Measurements from ENCODE around the gene VPS9D1. TPM values are rescaled to one million over a fixed set of nuclear protein-coding genes. Genes with fewer than 3 reads are reported as not detected.
"Not testable (repeated sequence)": the region's sequence is repeated elsewhere in the genome, so short reads cannot be mapped to it uniquely, and the experiment has no call there.

Gene VPS9D1
- total RNA-seq, 1 donor from 2014 or later: 17.7 TPM

GRCh38 chr16:89693931-89694783, 26.5 kb downstream of the VPS9D1 start:
- DNase-seq (ENCODE audit: low spot score): no peak

- no peak for DNase-seq (ENCODE audit: low spot score)
Observed at GRCh38 chr16:89693289-89693731, 27.4 kb downstream of the VPS9D1 start.

- no peak for DNase-seq (ENCODE audit: low spot score)
Observed at GRCh38 chr16:89691986-89692569, 28.6 kb downstream of the VPS9D1 start.

- no peak for DNase-seq (ENCODE audit: low spot score)
Observed at GRCh38 chr16:89691231-89691985, 29.3 kb downstream of the VPS9D1 start.

GRCh38 chr16:89690392-89690901, 30.3 kb downstream of the VPS9D1 start:
- DNase-seq (ENCODE audit: low spot score): no peak

GRCh38 chr16:89689621-89690020, 31.1 kb downstream of the VPS9D1 start:
- not testable (repeated sequence) for DNase-seq (ENCODE audit: low spot score)

GRCh38 chr16:89689142-89689541, 31.6 kb downstream of the VPS9D1 start:
- no peak for DNase-seq (ENCODE audit: low spot score)

GRCh38 chr16:89688395-89688794, 32.3 kb downstream of the VPS9D1 start:
- DNase-seq (ENCODE audit: low spot score): no peak

GRCh38 chr16:89687092-89687940, 33.4 kb downstream of the VPS9D1 start:
- DNase-seq (ENCODE audit: low spot score): no peak

GRCh38 chr16:89686520-89687091, 34.1 kb downstream of the VPS9D1 start, which contains the start of gene CDK10:
TSS of gene CDK10 (plus strand) at chr16:89686689. CDS start at chr16:89686711, 22 bp downstream.
- DNase-seq (ENCODE audit: low spot score): peak; percentile 92

GRCh38 chr16:89685916-89686315, 34.8 kb downstream of the VPS9D1 start:
- no peak for DNase-seq (ENCODE audit: low spot score)

GRCh38 chr16:89678258-89678657, 42.4 kb downstream of the VPS9D1 start:
- DNase-seq (ENCODE audit: low spot score): no peak

GRCh38 chr16:89672177-89672941, 48.3 kb downstream of the VPS9D1 start:
- no peak for DNase-seq (ENCODE audit: low spot score)

- not testable (repeated sequence) for DNase-seq (ENCODE audit: low spot score)
Observed at GRCh38 chr16:89671565-89671964, 49.1 kb downstream of the VPS9D1 start.

GRCh38 chr16:89670496-89671431, 49.9 kb downstream of the VPS9D1 start:
- no peak for DNase-seq (ENCODE audit: low spot score)

- no peak for DNase-seq (ENCODE audit: low spot score)
Observed at GRCh38 chr16:89669755-89670154, 50.9 kb downstream of the VPS9D1 start.

- DNase-seq (ENCODE audit: low spot score): no peak
Observed at GRCh38 chr16:89668790-89669158, 51.9 kb downstream of the VPS9D1 start.

GRCh38 chr16:89667633-89668032, 53.1 kb downstream of the VPS9D1 start:
- DNase-seq (ENCODE audit: low spot score): no peak

GRCh38 chr16:89667000-89667399, 53.7 kb downstream of the VPS9D1 start:
- DNase-seq (ENCODE audit: low spot score): not testable (repeated sequence)
